Activated naive CD4-positive, alpha-beta T cell treated with anti-CD3 and anti-CD28 coated beads, Interleukin-2, amount 10 ng/mL, durations not matched to agents 7 days and 5 days (primary cell): ENCODE results near the gene SELENOW.
"Not testable (repeated sequence)": the region's sequence is repeated elsewhere in the genome, so short reads cannot be mapped to it uniquely, and the experiment has no call there.

Source experiments
- CTCF ChIA-PET: fragments of 350-600 bp; sonication (Branson Sonifier 250); formaldehyde crosslinking; loops from one replicate; lab custom pipeline; 2021; ENCODE audit warnings: antibody characterized with exemption; lab: Charles Lee
- DNase-seq: peaks from one replicate; pipeline ENCODE4 v3.0.0-alpha.2; 2020
- H3K27ac Mint-ChIP-seq: one replicate; pipeline ENCODE4 v1.8.0; 2021; ENCODE audit warnings: mild to moderate bottlenecking, moderate library complexity, mixed read lengths
- H3K27me3 Mint-ChIP-seq: one replicate; pipeline ENCODE4 v1.8.0; 2021; ENCODE audit warnings: mild to moderate bottlenecking, mixed read lengths
- H3K36me3 Mint-ChIP-seq: one replicate; pipeline ENCODE4 v1.8.0; 2021; ENCODE audit warnings: mixed read lengths
- H3K4me1 Mint-ChIP-seq: one replicate; pipeline ENCODE4 v1.8.0; 2021; ENCODE audit warnings: mixed read lengths
- H3K4me3 Mint-ChIP-seq: one replicate; pipeline ENCODE4 v1.8.0; 2021; ENCODE audit warnings: mild to moderate bottlenecking, moderate library complexity, mixed read lengths
- H3K9me3 Mint-ChIP-seq: one replicate; pipeline ENCODE4 v1.8.0; 2021; ENCODE audit warnings: mixed read lengths

Gene SELENOW

DNA sequence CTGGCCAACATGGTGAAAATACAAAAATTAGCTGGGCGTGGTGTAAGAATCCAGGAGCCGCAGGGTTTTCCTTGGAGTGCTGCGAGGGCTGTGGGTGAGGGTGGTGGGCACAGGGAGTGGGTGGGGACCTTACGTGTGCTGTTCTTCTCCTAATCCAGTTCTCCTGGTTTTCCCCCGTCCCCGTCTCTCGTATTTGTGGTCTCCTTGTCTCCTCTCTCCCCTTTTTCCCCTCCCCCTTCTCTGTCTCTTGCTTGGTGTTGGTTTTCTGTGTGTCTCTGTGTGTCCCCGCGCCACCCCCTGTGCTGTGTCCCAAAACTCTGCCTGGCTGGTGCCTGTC lies 1.7 kb downstream of the SELENOW start:
- H3K27ac Mint-ChIP-seq: peak overlapping the region; percentile 28
- no peak for DNase-seq
- H3K36me3 Mint-ChIP-seq: peaks cover 27% of the 10 kb centered on the region
- H3K9me3 Mint-ChIP-seq: no peaks in the 10 kb centered on the region
- peak overlapping the region; percentile 98 for H3K4me3 Mint-ChIP-seq
- H3K27me3 Mint-ChIP-seq: no peaks in the 10 kb centered on the region
- peaks cover 35% of the 10 kb centered on the region for H3K4me1 Mint-ChIP-seq
- CTCF ChIA-PET: interaction anchor here (1.3 kb wide), 1 partner anchor 9 kb away, joined by 4 read pairs; no protein-coding TSS in a partner anchor

DNA sequence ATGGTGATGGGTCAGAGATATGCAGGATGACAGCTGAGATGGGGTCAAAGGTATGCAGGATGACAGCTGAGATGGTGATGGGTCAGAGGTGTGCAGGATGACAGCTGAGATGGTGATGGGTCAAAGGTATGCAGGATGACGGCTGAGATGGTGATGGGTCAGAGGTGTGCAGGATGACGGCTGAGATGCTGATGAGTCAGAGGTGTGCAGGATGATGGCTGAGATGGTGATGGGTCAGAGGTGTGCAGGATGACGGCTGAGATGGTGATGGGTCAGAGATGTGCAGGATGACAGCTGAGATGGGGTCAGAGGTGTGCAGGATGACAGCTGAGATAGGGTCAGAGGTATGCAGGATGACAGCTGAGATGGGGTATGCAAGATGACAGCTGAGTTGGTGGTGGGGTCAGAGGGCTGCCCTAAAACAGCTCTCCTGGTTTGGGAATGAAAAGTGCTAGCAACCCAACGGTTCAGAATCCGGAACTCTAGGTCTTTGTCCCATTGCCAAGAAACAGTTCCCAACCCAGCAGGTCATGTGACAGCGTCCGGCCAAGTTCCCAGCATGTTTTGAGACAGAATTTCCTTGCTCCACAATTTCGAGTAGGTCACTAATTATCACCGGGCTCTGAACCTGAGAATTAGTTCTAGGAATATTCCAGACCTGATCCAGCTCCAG lies 3.2 kb downstream of the SELENOW start:
- no peak overlapping the region for H3K27ac Mint-ChIP-seq
- CTCF ChIA-PET: no interaction called here
- peaks cover 30% of the 10 kb centered on the region for H3K36me3 Mint-ChIP-seq
- H3K27me3 Mint-ChIP-seq: no peaks in the 10 kb centered on the region
- DNase-seq: no peak
- H3K9me3 Mint-ChIP-seq: no peaks in the 10 kb centered on the region
- no peak overlapping the region for H3K4me3 Mint-ChIP-seq
- peaks cover 32% of the 10 kb centered on the region for H3K4me1 Mint-ChIP-seq

DNA sequence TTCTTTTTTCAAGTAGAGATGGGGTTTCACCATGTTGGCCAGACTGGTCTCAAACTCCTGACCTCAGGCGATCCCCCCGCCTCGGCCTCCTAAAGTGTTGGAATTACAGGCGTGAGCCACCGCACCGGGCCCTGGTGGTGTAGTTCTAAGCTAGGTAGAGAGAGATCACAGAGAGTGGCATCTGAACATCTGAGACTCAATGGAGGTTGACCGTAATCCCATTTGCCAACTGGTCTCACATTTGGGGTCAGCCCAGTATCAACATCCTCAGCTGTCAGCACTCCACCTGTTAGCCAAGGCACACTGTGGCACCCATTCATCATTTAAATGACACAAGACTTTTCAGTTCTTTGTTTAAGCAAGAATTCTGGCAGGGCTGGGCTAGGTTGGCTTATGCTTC lies 8.1 kb downstream of the SELENOW start:
- Mint-ChIP-seq H3K36me3 (peaks cover 25% of the 10 kb centered on the region), H3K4me3 (no peak overlapping the region), H3K27ac (no peak overlapping the region), H3K27me3 (no peaks in the 10 kb centered on the region), H3K9me3 (no peaks in the 10 kb centered on the region), H3K4me1 (peaks cover 6% of the 10 kb centered on the region)
- CTCF ChIA-PET: interaction anchor here (1.6 to 2.4 kb wide), 3 partner anchors 9 to 73 kb away, joined by 5 to 10 read pairs (median 8); partner anchors contain the start of genes EHD2 and SELENOW
- no peak for DNase-seq

DNA sequence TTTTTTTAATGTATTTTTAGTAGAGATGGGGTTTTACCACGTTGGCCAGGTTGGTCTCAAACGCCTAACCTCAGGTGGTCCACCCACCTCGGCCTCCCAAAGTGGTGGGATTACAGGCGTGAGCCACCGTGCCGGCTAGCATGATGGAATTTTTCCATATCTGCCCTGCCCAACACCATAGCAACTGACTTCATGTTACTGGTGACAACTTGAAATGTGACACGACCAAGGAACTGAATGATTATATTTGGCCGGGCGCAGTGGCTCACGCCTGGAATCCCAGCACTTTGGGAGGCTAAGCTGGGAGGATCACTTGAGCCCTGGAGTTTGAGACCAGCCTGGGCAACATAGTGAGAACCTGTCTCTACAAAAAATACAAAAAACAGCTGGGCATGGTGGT lies 8.8 kb downstream of the SELENOW start:
- DNase-seq, H3K4me3 Mint-ChIP-seq, H3K9me3 Mint-ChIP-seq, H3K27me3 Mint-ChIP-seq, H3K27ac Mint-ChIP-seq, H3K4me1 Mint-ChIP-seq: not testable (repeated sequence)
- peaks cover 20% of the 10 kb centered on the region for H3K36me3 Mint-ChIP-seq
- CTCF ChIA-PET: interaction anchor here (0.7 to 2.4 kb wide), 4 partner anchors 11 to 74 kb away, joined by 3 to 10 read pairs (median 6); partner anchors contain the start of gene EHD2

DNA sequence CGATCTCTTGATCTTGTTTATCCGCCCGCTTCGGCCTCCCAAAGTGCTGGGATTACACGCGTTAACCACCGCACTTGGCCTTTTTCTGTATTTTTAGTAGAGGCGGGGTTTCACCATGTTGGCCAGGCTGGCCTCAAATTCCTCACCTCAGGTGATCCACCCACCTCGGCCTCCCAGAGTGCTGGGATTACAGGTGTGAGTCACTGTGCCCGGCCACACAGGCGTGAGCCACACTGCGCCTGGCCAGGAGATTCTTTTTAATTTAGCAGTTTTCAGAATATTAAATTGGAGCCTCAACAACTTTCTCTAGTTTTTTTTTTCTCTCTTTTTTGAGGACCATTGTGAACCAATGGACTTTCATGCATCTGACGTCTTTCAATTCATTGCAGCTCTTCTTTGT lies 11.3 kb downstream of the SELENOW start:
- CTCF ChIA-PET: interaction anchor here (1.0 to 2.1 kb wide), 11 partner anchors 9 to 353 kb away, joined by 3 to 11 read pairs (median 4); partner anchors contain the start of gene EHD2
- H3K9me3 Mint-ChIP-seq, H3K4me3 Mint-ChIP-seq, H3K27me3 Mint-ChIP-seq, H3K4me1 Mint-ChIP-seq, H3K36me3 Mint-ChIP-seq, DNase-seq, H3K27ac Mint-ChIP-seq: not testable (repeated sequence)

DNA sequence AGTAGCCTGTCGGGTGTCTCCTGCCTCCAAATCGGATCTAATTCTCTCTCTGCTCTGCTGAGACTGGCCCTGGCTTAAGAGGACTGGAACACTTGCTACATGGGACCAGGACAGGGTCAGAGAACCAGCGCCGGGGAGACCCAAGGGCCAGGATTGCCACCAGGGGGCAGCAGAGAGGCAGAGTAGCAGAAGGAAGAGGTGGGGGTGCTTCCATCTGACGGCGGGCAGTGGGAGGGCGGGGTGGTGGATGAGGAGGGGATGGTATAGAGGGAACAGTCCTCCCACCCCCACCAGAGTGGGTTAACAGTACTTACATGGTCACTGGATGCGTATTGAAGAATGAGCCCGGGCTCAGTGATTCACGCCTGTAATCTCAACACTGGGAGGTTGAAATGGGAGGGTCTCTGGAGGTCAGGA lies 11.9 kb downstream of the SELENOW start:
- H3K27ac Mint-ChIP-seq: no peak overlapping the region
- no peak overlapping the region for H3K4me3 Mint-ChIP-seq
- CTCF ChIA-PET: interaction anchor here (0.6 to 2.3 kb wide), 9 partner anchors 8 to 354 kb away, joined by 3 to 11 read pairs (median 5); partner anchors contain the start of gene EHD2
- no peaks in the 10 kb centered on the region for H3K9me3 Mint-ChIP-seq
- peaks cover 1% of the 10 kb centered on the region for H3K36me3 Mint-ChIP-seq
- DNase-seq: peak; percentile 89
- H3K27me3 Mint-ChIP-seq: no peaks in the 10 kb centered on the region
- peaks cover 2% of the 10 kb centered on the region for H3K4me1 Mint-ChIP-seq

DNA sequence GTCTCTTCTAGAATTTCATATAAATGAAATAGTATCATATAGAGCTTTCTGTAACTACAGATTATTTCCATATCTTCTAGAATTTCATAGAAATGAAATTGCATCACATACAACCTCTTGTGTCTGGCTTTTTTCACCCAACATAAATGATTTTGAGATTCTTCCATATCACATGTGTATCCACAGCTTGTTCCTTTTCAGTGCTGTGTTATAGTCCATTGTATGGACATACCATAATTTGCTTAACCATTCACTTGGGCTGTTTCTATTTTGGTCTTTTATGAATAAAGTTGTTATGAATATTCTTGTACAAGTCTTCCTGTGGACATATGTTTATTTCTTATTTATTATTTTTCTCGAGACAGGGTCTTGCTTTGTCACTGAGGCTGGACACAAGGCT lies 14.1 kb downstream of the SELENOW start:
- H3K4me3 Mint-ChIP-seq: no peak overlapping the region
- H3K36me3 Mint-ChIP-seq: no peaks in the 10 kb centered on the region
- peaks cover under 1% of the 10 kb centered on the region for H3K27me3 Mint-ChIP-seq
- peaks cover 2% of the 10 kb centered on the region for H3K4me1 Mint-ChIP-seq
- DNase-seq: no peak
- H3K9me3 Mint-ChIP-seq: no peaks in the 10 kb centered on the region
- CTCF ChIA-PET: interaction anchor here (1.2 to 2.3 kb wide), 3 partner anchors 72 to 80 kb away, joined by 3 to 7 read pairs (median 5); partner anchors contain the start of gene EHD2
- H3K27ac Mint-ChIP-seq: no peak overlapping the region

DNA sequence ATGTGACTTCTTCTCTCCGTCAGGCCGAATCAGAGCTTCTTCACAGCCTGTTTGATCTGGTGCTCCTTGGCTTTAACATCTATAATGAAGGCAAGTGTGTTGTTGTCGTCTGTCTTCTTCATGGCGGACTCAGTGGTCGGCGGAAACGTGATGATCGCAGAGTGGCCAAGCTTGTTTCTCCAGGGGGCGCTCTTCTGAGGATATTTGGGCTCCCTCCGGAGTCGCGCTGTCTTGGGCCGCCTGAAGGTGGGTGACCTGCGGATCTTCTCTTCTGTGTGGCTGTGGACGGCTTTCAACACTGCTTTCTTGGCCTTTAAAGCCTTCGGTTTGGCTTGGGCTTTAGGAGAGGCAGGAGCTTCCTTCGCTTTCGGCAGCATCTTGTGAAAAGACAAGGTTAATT lies 16.0 kb downstream of the SELENOW start:
- CTCF ChIA-PET: no interaction called here
- Mint-ChIP-seq H3K27ac (no peak overlapping the region), H3K4me1 (no peaks in the 10 kb centered on the region), H3K27me3 (peaks cover 16% of the 10 kb centered on the region), H3K36me3 (no peaks in the 10 kb centered on the region), H3K9me3 (no peaks in the 10 kb centered on the region), H3K4me3 (no peak overlapping the region)
- DNase-seq: no peak

DNA sequence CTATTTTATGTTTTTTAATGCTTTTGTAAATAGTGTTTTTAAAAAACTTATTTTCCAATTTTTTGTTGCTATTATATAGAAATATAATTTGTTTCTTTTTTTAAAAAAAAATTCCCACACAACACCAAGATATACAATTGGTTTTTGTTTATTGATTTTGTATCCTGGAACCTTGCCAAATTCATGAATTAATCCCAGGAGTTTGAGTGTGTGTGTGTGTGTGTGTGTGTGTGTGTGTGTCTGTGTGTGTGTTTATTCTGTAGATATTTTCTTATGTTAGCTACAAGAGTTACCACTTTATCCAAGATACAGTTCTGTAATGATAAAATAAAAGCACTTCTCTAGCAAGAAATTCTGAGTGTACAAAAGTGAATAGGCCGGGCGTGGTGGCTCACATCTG lies 18.3 kb downstream of the SELENOW start:
- Mint-ChIP-seq H3K36me3 (no peaks in the 10 kb centered on the region), H3K9me3 (peaks cover 6% of the 10 kb centered on the region), H3K4me1 (no peaks in the 10 kb centered on the region), H3K4me3 (no peak overlapping the region), H3K27me3 (peaks cover 16% of the 10 kb centered on the region), H3K27ac (no peak overlapping the region)
- CTCF ChIA-PET: interaction anchor here (1.1 kb wide), 1 partner anchor 89 kb away, joined by 3 read pairs; no protein-coding TSS in a partner anchor
- no peak for DNase-seq

DNA sequence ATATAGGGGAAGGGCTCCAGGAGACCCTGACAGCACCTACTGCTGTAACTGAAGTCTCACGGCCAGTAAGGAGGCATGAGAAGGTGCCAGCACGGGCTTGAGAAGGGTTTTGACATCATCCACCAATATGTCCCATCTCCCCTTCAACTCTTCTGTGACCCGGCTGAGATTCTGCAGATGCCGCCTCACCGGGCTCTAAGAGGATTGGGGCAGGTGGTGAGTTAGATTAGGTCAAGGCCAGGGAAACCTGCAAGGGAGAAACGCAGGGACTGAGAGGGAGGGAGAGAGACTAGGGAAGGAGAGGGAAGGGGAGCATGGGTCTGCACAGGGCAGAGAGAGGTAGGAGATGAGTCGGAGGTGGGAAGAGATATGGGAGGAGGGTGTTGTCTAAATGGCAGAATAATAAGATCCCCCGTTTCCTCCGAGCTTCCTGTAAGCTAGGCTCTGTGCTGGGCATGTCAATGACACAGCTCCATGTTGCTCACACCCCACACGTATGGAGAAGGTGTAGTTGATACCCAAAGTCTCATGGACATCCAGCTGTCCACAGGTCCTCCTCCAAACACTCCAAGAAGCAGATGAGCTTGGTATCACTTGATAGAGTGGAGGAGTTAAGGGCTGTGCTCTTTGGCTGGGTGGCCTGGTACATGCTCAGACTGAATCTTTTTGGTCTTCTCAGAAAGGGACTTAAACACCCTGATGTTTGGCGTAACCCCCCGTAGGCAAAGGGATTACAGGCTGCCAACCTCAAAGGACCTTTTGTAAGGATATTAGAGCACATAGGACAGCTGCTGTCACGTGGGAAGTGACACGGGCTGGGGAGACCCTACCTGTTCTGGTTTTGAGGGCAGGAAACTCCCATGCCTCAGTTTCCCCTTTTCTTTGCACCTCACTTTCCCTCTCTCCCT lies 19.7 kb downstream of the SELENOW start:
- Mint-ChIP-seq H3K4me1 (no peaks in the 10 kb centered on the region), H3K27me3 (peaks cover 16% of the 10 kb centered on the region), H3K27ac (no peak overlapping the region), H3K9me3 (peaks cover 6% of the 10 kb centered on the region), H3K36me3 (no peaks in the 10 kb centered on the region), H3K4me3 (no peak overlapping the region)
- CTCF ChIA-PET: interaction anchor here (0.5 to 0.8 kb wide), 3 partner anchors 8 to 16 kb away, joined by 3 read pairs; no protein-coding TSS in a partner anchor
- DNase-seq: no peak

DNA sequence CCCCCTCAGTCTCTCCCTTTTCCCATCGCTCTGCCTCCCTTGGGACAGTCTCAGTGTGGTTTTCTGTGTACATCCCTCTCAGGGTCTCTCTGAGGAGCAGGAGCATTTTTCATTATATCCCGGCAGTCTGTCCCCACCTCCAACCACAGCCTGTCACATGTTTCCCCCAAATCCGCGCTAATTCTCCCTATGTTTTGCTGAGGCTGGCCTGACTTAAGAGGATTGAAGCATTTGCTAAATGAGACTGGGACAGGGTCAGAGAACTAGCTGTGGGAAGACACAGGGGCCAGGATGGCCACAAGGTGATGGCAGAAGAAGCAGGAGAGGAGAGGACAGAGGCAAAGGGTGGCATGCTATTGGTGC lies 20.4 kb downstream of the SELENOW start:
- CTCF ChIA-PET: interaction anchor here (0.6 to 0.8 kb wide), 2 partner anchors 9 to 12 kb away, joined by 3 read pairs; no protein-coding TSS in a partner anchor
- H3K36me3 Mint-ChIP-seq: no peaks in the 10 kb centered on the region
- H3K9me3 Mint-ChIP-seq: peaks cover 6% of the 10 kb centered on the region

DNA sequence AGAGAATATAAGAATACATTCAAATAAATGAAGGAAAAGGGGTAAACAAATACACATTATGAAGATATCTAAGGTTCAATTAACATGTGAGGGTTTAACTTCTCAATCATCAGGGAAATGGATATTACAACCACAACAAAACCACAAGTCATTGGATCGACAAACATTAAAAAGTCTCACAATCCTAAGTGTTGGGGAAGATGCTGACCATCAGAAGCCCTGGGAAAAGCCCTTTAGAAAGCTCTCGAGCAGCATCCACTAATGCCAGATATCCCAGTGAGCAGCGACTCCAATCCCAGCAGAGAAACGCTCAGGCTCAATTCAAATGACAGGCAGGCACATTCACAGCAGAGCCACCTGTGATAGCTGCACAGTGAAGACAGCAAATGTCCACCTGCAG lies 22.8 kb downstream of the SELENOW start:
- Mint-ChIP-seq H3K9me3 (peaks cover 6% of the 10 kb centered on the region), H3K27ac (no peak overlapping the region), H3K4me1 (no peaks in the 10 kb centered on the region), H3K36me3 (no peaks in the 10 kb centered on the region), H3K4me3 (no peak overlapping the region), H3K27me3 (peaks cover 16% of the 10 kb centered on the region)
- DNase-seq: no peak
- CTCF ChIA-PET: no interaction called here

More for the DNA sequence above, 20.4 kb downstream of the SELENOW start:
- Mint-ChIP-seq H3K27me3 (peaks cover 16% of the 10 kb centered on the region), H3K4me3 (no peak overlapping the region), H3K27ac (no peak overlapping the region), H3K4me1 (no peaks in the 10 kb centered on the region)
- DNase-seq: no peak

DNA sequence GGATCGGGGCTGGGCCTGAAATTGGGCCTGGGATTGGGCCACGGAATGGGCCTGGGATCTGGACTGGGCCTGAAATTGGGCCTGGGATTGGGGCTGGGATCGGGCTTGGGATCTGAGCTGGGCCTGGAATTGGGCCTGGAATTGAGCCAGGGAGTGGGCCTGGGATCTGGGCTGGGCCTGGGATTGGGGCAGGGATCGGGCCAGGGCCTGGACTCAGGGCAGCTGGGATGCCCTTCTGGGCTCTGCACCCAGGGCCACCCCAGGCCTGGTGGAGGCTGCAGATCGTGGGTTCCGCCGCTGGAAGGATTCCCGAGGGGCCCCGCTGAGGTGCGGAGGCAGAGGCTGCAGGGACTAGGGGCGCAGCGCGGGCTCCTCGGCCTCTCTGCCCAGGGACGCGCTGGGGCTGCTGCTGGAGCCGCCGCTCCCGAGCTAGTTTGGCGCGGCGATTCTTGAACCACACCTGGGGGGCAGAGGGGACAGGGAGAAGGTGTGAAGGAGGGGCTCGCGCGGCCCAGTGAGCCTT lies 24.1 kb downstream of the SELENOW start:
- no peaks in the 10 kb centered on the region for H3K4me1 Mint-ChIP-seq
- DNase-seq: no peak
- peaks cover 6% of the 10 kb centered on the region for H3K9me3 Mint-ChIP-seq
- no peaks in the 10 kb centered on the region for H3K36me3 Mint-ChIP-seq
- no peak overlapping the region for H3K27ac Mint-ChIP-seq
- peaks cover 16% of the 10 kb centered on the region for H3K27me3 Mint-ChIP-seq
- CTCF ChIA-PET: no interaction called here
- H3K4me3 Mint-ChIP-seq: no peak overlapping the region

DNA sequence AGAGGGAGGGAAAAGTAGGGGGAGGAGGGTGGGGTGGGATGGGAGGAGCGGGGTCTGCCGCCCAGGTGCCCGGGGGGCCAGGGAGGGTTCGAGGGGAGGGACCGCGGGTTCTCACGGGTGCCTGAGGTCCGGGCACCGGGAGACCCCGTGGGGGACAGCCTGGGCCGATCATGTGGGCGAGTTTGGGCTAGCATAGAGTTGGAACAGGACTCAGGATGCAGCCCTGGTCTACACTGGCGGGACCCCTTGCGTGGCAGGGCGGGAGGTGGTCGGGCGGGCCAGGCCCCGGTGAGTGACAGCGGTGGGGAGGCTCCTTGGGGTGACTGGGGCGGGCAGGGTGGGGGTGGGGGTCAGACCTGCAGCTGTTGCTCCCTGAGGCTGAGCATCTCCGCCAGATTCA lies 24.6 kb downstream of the SELENOW start:
- H3K4me3 Mint-ChIP-seq, DNase-seq, CTCF ChIA-PET, H3K9me3 Mint-ChIP-seq, H3K4me1 Mint-ChIP-seq, H3K27ac Mint-ChIP-seq, H3K36me3 Mint-ChIP-seq: not testable (repeated sequence)
- H3K27me3 Mint-ChIP-seq: peaks cover 10% of the 10 kb centered on the region
